AG04450 (cell line): Measurements from ENCODE around the gene IL31. TPM values are rescaled to one million over a fixed set of nuclear protein-coding genes. Genes with fewer than 3 reads are reported as not detected.

Experiments used
- CTCF ChIA-PET: fragments of 300-600, 350-600 bp; formaldehyde crosslinking; extraction: SDS; loops from one replicate; lab custom pipeline; 2022; ENCODE audit warnings: antibody characterized with exemption, inconsistent platforms; lab: Charles Lee
- POLR2A ChIA-PET: fragments of 350-600 bp; formaldehyde crosslinking; extraction: SDS; loops from one replicate; lab custom pipeline; 2021; ENCODE audit warnings: antibody characterized with exemption, inconsistent platforms; lab: Yijun Ruan, JAX
- DNase-seq: peaks from one replicate; pipeline ENCODE4 v3.0.0-alpha.2; 2011; ENCODE audit warnings: low read depth, low spot score
- H3K27ac ChIP-seq: one replicate; pipeline ENCODE4 v1.5.1; 2012; ENCODE audit warnings: low read depth, low read length, control low read depth
- H3K27me3 ChIP-seq: one replicate; pipeline ENCODE4 v1.6.0; 2012; ENCODE audit warnings: low read length; ENCODE audit not compliant: control insufficient read depth, insufficient read depth
- H3K4me3 ChIP-seq: 2 replicates; pipeline ENCODE4 v1.5.1; 2011; ENCODE audit warnings: mild to moderate bottlenecking, low read depth, low read length, control low read depth
- H3K9me3 ChIP-seq: 2 replicates; pipeline ENCODE4 v1.5.1; 2012; ENCODE audit warnings: low read length; ENCODE audit not compliant: control insufficient read depth, insufficient read depth
- polyA plus RNA-seq: library from polyadenylated mRNA; depleted of rRNA; stranded (reverse); fragments of >200 nt; gene quantifications from 2 replicates; pipeline ENCODE4 v1.2.3, GENCODE V29; 2011
- TF ChIP-seq, protein P1 (sequence below): IDR thresholded peaks from 2 replicates; pipeline ENCODE4 v1.5.1; 2011; ENCODE audit warnings: low read depth, low read length, control low read depth, inconsistent platforms

Gene IL31
- polyA plus RNA-seq, 1 experiment = not detected

DNA sequence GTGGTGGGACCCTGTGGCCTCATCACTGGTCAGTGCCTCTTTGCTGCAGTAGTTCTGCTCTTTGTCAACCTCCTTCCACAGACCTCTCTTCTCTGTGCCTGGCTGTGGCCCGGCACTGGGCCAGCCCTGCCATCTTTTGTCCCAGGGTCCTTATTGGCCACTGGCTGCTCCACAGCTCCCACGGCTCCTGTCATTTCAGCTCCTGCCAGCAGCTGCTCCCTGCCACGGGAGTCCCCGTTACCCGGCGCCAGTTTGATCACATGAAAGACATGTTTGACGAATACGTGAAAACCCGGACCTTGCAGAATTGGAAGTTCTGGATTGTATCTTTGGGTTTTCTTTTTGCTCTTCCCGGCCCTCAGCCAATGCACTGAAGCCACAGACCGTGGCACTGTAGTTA lies 35.4 kb downstream of the IL31 start:
- no peak for DNase-seq
- TF ChIP-seq, protein P1, sequence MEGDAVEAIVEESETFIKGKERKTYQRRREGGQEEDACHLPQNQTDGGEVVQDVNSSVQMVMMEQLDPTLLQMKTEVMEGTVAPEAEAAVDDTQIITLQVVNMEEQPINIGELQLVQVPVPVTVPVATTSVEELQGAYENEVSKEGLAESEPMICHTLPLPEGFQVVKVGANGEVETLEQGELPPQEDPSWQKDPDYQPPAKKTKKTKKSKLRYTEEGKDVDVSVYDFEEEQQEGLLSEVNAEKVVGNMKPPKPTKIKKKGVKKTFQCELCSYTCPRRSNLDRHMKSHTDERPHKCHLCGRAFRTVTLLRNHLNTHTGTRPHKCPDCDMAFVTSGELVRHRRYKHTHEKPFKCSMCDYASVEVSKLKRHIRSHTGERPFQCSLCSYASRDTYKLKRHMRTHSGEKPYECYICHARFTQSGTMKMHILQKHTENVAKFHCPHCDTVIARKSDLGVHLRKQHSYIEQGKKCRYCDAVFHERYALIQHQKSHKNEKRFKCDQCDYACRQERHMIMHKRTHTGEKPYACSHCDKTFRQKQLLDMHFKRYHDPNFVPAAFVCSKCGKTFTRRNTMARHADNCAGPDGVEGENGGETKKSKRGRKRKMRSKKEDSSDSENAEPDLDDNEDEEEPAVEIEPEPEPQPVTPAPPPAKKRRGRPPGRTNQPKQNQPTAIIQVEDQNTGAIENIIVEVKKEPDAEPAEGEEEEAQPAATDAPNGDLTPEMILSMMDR = no peak
- Histone ChIP-seq H3K27me3 (no peaks in the 10 kb centered on the region), H3K9me3 (no peaks in the 10 kb centered on the region; the same call in 1 of the 2 replicates), H3K27ac (no peak overlapping the region), H3K4me3 (no peak overlapping the region)
- CTCF ChIA-PET = interaction anchor here (1.2 kb wide), 1 partner anchor 218 kb away, joined by 3 read pairs; no protein-coding TSS in a partner anchor
- POLR2A ChIA-PET = no interaction called here

DNA sequence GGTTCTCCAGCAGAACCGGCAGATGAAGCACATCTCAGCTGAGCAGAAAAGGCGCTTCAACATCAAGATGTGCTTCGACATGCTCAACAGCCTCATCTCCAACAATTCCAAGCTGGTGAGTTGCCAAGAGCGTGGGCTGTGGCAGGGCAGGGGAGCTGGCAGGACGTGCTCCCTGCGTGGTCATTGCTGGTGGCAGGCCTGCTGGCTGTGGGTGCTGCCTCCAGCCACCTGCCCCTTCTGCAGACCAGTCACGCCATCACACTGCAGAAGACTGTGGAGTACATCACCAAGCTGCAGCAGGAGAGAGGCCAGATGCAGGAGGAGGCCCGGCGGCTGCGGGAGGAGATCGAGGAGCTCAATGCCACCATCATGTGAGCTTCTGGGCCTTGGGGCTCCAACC lies 35.8 kb downstream of the IL31 start:
- ChIA-PET POLR2A (no interaction called here), CTCF (interaction anchor here (1.2 kb wide), 1 partner anchor 218 kb away, joined by 3 read pairs; no protein-coding TSS in a partner anchor)
- no peaks in the 10 kb centered on the region for H3K27me3 ChIP-seq
- H3K27ac ChIP-seq = no peak overlapping the region
- TF ChIP-seq, protein P1 = no peak
- H3K9me3 ChIP-seq = no peaks in the 10 kb centered on the region; the same call in 1 of the 2 replicates
- DNase-seq = no peak
- H3K4me3 ChIP-seq = no peak overlapping the region

DNA sequence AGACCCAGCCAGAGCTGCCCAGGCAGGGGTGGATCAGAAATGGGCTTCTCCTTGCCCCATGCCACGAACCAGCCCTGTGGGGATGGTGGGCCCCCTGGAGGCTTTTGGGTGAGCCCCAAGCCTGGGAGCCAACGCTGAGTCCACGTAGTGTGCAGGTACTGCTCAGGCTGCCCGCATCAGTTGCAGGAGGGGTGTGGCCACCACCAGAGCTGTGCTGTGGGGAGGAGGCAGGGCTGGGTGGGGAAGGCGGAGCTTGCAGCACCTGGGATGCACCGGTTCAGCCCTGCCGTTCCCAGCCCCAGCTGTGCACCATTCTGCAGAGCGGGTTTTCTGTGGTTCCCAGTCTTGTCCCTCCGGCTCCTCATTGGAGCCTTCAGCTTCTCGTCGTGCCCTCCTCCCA lies 36.3 kb downstream of the IL31 start:
- H3K4me3 ChIP-seq = no peak overlapping the region
- H3K9me3 ChIP-seq = no peaks in the 10 kb centered on the region; the same call in 1 of the 2 replicates
- no peaks in the 10 kb centered on the region for H3K27me3 ChIP-seq
- H3K27ac ChIP-seq = no peak overlapping the region
- POLR2A ChIA-PET = no interaction called here
- DNase-seq = no peak
- CTCF ChIA-PET = interaction anchor here (1.2 kb wide), 1 partner anchor 219 kb away, joined by 3 read pairs; no protein-coding TSS in a partner anchor
- TF ChIP-seq, protein P1 = no peak

DNA sequence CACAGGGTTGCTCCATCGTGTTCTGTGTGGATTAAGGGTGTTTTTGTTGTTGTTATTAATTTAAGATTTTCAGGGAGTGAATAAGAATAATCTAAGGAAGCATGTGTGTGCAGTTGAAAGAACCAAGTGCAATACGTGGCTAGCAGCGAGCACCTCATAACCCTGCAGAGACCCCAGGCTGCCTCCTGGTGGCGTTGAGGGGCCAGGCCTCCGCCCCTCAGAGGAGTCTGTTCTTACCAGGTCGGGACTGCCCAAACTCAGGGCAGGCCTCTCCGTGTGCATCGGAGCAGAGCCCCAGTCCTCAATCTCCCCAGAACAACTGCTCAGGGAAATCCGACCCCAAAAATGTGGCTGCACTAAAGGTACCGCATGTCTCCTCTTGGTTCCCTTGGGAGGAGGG lies 36.8 kb downstream of the IL31 start:
- Histone ChIP-seq H3K27me3 (no peaks in the 10 kb centered on the region), H3K27ac (no peak overlapping the region), H3K9me3 (no peaks in the 10 kb centered on the region; the same call in 1 of the 2 replicates), H3K4me3 (no peak overlapping the region)
- DNase-seq = no peak
- TF ChIP-seq, protein P1 = peak; percentile 27; the same call in 1 of the 2 replicates
- ChIA-PET CTCF (no interaction called here), POLR2A (no interaction called here)

DNA sequence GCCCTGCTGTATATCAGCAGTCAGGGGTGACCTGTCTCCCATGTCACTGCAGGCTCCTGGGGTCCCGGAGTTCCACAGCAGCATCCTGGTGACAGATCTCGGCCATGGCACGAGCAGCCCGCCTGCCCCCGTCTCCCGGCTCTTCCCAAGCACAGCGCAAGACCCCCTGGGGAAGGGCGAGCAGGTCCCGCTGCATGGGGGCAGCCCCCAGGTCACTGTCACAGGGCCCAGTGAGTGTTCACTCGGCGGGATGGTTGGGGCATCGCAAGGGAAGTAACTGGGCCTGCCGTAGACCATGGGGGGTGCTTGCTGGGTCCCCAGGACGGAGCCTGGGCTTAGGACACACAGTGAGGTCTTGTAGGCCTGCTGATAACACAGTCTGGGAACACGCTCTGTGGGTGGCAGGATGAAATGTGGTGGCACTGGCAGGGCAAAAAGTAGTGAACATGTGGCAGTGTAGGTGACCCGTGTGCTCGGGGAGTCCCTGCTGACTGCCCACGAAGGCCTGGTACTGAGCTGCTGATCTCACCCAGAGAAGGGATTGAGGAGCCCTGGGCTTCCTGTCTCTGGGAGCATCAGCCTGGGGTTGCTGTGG lies 38.5 kb downstream of the IL31 start:
- H3K27me3 ChIP-seq = no peaks in the 10 kb centered on the region
- no peak for DNase-seq
- CTCF ChIA-PET = no interaction called here

More for the DNA sequence above, 38.5 kb downstream of the IL31 start:
- POLR2A ChIA-PET = no interaction called here
- no peak overlapping the region for H3K4me3 ChIP-seq
- no peak overlapping the region for H3K27ac ChIP-seq
- TF ChIP-seq, protein P1 = no peak
- no peaks in the 10 kb centered on the region for H3K9me3 ChIP-seq
